ENCODE results near the gene NCOA3. TPM values are rescaled to one million over a fixed set of nuclear protein-coding genes. Genes with fewer than 3 reads are reported as not detected.

The NCOA3 gene
- total and polyA plus RNA-seq, 2 experiments from 2014 or later, result 6.7 to 25.8 TPM

DNA sequence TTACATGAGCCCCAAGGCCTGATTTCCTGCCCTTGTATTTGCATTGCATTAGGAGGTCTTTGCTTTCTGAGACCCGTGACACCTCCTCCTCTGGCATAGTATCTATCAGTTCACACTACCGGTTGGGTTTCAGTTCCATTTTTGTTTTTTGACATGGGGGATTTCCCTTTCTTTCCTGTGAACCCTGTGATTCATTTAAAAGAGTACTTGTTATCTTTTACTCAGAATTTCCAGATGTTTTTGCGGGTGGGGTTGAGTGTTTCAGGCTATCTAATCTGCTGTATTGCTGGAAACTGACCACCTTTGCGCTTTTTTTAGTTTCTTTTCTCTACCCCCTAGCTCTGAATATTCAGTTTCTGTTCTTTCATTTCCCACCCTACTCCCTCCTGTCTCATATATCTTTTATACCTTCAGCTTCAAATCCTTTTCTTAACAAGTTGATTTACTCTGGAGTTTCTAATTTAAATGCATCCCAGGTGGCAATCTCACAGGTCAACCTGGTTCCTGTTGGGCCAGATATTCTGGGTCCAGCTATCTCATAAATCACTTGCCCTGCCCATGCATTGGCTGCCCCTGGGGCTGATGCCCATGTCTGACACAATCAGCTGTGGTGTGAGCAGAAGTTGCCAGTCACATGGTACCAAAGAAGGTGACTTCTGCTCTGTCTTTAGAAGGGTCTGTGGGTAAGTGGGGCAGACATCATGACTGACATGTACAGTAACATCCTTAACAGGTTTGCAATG lies 14.3 kb upstream of the NCOA3 start:
- Histone ChIP-seq H3F3A (replicated peaks; ENCODE audit: low read depth) (no peaks in the 10 kb centered on the region), H3K4me1 (ENCODE audit: insufficient read depth) (peaks cover 9% of the 10 kb centered on the region; the same call in 1 of the 2 replicates), H4K20me1 (replicated peaks; ENCODE audit: insufficient read depth) (no peaks in the 10 kb centered on the region), H3K79me2 (replicated peaks; ENCODE audit: insufficient read depth) (no peaks in the 10 kb centered on the region), H2AFZ (peak overlapping the region; percentile 33; the same call in 1 of the 2 replicates), H3K4me2 (no peak overlapping the region), H3K9me2 (ENCODE audit: insufficient read depth) (no peaks in the 10 kb centered on the region), H3K27ac (ENCODE audit: low read depth) (no peak overlapping the region), H3K36me3 (ENCODE audit: insufficient read depth) (no peaks in the 10 kb centered on the region), H3K4me3 (no peak overlapping the region), H3K27me3 (ENCODE audit: insufficient read depth) (no peaks in the 10 kb centered on the region)
- H3K27ac Mint-ChIP-seq, result no peak overlapping the region
- H3K4me3 Mint-ChIP-seq, result no peak overlapping the region
- DNase-seq (ENCODE audit: low spot score) (no peak), ATAC-seq (no peak)
- peaks cover 4% of the 10 kb centered on the region for H3K27me3 Mint-ChIP-seq (ENCODE audit: insufficient read depth, low read depth, poor library complexity)
- H3K36me3 Mint-ChIP-seq (ENCODE audit: low read depth), result no peaks in the 10 kb centered on the region
- H3K4me1 Mint-ChIP-seq, result peaks cover 9% of the 10 kb centered on the region; the same call in 2 of the 3 replicates
- TF ChIP-seq POLR2AphosphoS5 (IDR thresholded peaks at IDR 0.05; ENCODE audit: low read depth) (no peak), ZNF114 (CRISPR knock-in tag; IDR thresholded peaks at IDR 0.05) (no peak), STAT1 (IDR thresholded peaks at IDR 0.05; ENCODE audit: unreplicated experiment) (no peak), EZH2 (IDR thresholded peaks at IDR 0.05; ENCODE audit: low read depth, unreplicated experiment) (no peak), NANOG (IDR thresholded peaks at IDR 0.05; ENCODE audit: borderline replicate concordance) (no peak), ZNF331 (CRISPR knock-in tag; IDR thresholded peaks at IDR 0.05; ENCODE audit: low read depth) (no peak), CREB1 (CRISPR knock-in tag; IDR thresholded peaks at IDR 0.05; ENCODE audit: low read depth) (no peak), JUNB (IDR thresholded peaks at IDR 0.05; ENCODE audit: unreplicated experiment) (no peak), EZH2phosphoT487 (IDR thresholded peaks at IDR 0.05; ENCODE audit: unreplicated experiment) (no peak)
- TF ChIP-seq, protein P1, sequence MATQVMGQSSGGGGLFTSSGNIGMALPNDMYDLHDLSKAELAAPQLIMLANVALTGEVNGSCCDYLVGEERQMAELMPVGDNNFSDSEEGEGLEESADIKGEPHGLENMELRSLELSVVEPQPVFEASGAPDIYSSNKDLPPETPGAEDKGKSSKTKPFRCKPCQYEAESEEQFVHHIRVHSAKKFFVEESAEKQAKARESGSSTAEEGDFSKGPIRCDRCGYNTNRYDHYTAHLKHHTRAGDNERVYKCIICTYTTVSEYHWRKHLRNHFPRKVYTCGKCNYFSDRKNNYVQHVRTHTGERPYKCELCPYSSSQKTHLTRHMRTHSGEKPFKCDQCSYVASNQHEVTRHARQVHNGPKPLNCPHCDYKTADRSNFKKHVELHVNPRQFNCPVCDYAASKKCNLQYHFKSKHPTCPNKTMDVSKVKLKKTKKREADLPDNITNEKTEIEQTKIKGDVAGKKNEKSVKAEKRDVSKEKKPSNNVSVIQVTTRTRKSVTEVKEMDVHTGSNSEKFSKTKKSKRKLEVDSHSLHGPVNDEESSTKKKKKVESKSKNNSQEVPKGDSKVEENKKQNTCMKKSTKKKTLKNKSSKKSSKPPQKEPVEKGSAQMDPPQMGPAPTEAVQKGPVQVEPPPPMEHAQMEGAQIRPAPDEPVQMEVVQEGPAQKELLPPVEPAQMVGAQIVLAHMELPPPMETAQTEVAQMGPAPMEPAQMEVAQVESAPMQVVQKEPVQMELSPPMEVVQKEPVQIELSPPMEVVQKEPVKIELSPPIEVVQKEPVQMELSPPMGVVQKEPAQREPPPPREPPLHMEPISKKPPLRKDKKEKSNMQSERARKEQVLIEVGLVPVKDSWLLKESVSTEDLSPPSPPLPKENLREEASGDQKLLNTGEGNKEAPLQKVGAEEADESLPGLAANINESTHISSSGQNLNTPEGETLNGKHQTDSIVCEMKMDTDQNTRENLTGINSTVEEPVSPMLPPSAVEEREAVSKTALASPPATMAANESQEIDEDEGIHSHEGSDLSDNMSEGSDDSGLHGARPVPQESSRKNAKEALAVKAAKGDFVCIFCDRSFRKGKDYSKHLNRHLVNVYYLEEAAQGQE (IDR thresholded peaks at IDR 0.05; ENCODE audit: unreplicated experiment), result no peak
- TF ChIP-seq, protein P2, sequence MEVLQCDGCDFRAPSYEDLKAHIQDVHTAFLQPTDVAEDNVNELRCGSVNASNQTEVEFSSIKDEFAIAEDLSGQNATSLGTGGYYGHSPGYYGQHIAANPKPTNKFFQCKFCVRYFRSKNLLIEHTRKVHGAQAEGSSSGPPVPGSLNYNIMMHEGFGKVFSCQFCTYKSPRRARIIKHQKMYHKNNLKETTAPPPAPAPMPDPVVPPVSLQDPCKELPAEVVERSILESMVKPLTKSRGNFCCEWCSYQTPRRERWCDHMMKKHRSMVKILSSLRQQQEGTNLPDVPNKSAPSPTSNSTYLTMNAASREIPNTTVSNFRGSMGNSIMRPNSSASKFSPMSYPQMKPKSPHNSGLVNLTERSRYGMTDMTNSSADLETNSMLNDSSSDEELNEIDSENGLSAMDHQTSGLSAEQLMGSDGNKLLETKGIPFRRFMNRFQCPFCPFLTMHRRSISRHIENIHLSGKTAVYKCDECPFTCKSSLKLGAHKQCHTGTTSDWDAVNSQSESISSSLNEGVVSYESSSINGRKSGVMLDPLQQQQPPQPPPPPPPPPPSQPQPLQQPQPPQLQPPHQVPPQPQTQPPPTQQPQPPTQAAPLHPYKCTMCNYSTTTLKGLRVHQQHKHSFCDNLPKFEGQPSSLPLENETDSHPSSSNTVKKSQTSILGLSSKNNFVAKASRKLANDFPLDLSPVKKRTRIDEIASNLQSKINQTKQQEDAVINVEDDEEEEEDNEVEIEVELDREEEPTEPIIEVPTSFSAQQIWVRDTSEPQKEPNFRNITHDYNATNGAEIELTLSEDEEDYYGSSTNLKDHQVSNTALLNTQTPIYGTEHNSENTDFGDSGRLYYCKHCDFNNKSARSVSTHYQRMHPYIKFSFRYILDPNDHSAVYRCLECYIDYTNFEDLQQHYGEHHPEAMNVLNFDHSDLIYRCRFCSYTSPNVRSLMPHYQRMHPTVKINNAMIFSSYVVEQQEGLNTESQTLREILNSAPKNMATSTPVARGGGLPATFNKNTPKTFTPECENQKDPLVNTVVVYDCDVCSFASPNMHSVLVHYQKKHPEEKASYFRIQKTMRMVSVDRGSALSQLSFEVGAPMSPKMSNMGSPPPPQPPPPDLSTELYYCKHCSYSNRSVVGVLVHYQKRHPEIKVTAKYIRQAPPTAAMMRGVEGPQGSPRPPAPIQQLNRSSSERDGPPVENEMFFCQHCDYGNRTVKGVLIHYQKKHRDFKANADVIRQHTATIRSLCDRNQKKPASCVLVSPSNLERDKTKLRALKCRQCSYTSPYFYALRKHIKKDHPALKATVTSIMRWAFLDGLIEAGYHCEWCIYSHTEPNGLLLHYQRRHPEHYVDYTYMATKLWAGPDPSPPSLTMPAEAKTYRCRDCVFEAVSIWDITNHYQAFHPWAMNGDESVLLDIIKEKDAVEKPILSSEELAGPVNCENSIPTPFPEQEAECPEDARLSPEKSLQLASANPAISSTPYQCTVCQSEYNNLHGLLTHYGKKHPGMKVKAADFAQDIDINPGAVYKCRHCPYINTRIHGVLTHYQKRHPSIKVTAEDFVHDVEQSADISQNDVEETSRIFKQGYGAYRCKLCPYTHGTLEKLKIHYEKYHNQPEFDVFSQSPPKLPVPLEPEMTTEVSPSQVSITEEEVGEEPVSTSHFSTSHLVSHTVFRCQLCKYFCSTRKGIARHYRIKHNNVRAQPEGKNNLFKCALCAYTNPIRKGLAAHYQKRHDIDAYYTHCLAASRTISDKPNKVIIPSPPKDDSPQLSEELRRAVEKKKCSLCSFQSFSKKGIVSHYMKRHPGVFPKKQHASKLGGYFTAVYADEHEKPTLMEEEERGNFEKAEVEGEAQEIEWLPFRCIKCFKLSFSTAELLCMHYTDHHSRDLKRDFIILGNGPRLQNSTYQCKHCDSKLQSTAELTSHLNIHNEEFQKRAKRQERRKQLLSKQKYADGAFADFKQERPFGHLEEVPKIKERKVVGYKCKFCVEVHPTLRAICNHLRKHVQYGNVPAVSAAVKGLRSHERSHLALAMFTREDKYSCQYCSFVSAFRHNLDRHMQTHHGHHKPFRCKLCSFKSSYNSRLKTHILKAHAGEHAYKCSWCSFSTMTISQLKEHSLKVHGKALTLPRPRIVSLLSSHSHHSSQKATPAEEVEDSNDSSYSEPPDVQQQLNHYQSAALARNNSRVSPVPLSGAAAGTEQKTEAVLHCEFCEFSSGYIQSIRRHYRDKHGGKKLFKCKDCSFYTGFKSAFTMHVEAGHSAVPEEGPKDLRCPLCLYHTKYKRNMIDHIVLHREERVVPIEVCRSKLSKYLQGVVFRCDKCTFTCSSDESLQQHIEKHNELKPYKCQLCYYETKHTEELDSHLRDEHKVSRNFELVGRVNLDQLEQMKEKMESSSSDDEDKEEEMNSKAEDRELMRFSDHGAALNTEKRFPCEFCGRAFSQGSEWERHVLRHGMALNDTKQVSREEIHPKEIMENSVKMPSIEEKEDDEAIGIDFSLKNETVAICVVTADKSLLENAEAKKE (CRISPR knock-in tag; IDR thresholded peaks at IDR 0.05), result no peak
- TF ChIP-seq, protein P3, sequence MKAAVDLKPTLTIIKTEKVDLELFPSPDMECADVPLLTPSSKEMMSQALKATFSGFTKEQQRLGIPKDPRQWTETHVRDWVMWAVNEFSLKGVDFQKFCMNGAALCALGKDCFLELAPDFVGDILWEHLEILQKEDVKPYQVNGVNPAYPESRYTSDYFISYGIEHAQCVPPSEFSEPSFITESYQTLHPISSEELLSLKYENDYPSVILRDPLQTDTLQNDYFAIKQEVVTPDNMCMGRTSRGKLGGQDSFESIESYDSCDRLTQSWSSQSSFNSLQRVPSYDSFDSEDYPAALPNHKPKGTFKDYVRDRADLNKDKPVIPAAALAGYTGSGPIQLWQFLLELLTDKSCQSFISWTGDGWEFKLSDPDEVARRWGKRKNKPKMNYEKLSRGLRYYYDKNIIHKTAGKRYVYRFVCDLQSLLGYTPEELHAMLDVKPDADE (IDR thresholded peaks at IDR 0.05), result no peak
- TF ChIP-seq, protein P4, sequence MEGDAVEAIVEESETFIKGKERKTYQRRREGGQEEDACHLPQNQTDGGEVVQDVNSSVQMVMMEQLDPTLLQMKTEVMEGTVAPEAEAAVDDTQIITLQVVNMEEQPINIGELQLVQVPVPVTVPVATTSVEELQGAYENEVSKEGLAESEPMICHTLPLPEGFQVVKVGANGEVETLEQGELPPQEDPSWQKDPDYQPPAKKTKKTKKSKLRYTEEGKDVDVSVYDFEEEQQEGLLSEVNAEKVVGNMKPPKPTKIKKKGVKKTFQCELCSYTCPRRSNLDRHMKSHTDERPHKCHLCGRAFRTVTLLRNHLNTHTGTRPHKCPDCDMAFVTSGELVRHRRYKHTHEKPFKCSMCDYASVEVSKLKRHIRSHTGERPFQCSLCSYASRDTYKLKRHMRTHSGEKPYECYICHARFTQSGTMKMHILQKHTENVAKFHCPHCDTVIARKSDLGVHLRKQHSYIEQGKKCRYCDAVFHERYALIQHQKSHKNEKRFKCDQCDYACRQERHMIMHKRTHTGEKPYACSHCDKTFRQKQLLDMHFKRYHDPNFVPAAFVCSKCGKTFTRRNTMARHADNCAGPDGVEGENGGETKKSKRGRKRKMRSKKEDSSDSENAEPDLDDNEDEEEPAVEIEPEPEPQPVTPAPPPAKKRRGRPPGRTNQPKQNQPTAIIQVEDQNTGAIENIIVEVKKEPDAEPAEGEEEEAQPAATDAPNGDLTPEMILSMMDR (conservative IDR thresholded peaks at IDR 0.05; ENCODE audit: low read depth in 2 of 2), result no peak
- no peaks in the 10 kb centered on the region for H3K9me3 Mint-ChIP-seq

All from GM23338 (cell line).